HG03342 (cell line): Measurements from ENCODE around the gene A2M.

ENCODE experiments used
- ATAC-seq: cut with Tn5 transposase; IDR thresholded peaks from one replicate; pipeline ENCODE4 v1.9.1; 2021; ENCODE audit warnings: mild to moderate bottlenecking, moderate library complexity; ENCODE audit not compliant: unreplicated experiment

Gene A2M

DNA sequence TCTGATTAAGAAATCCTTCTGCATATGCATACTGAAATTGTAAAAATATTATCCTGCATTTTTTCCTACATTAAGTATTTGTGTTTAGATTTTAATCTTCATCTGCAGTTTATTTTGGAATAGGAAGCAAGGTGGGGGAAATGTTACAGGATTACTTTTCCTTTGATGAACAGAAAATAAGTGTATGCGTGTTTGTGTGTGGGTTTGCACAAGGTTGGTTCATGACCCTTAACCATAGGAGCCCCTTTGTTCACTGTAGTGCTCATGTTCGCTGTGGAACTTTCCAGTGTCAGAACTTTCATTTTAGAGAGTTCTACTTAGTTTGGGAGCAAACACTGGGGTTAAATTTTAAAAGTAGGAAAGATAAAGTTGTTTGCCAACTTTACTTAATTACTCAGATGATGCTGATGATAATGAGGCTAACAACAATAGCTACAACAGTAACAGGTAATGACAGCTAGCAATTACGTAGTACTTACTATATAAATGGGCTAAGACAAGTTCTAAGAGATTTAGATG lies 6.4 kb upstream of the A2M start:
- ATAC-seq, result no peak

DNA sequence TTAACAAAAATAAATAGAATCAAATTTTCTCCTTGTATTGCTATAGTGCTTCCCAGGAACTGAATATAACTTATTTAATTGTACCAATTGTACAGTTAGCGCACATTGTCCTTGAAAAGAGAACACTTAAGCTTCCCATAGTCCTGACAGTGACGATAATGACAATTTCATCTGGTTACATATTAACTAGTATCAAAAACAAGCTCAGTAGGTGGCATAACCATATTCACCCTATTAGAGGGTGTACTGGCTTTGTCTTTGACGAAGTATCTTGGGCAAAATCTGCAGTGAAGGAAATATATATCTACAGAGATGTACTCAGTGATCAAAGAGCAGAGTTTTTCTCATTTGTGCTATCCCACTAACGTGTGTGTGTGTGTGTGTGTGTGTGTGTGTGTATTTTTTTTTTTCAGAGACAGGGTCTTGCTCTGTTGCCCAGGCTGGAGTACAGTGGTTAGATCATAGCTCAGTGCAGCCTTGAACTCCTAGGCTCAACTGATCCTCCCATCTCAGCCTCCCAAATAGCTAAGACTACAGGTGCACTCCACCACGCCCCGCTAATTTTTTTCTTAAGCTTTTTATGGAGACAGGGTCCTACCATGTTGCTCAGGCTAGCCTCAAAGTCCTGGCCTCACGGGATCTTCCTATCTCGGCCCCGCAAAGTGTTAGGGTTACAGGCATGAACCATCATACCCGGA lies 4.9 kb upstream of the A2M start:
- no peak for ATAC-seq

DNA sequence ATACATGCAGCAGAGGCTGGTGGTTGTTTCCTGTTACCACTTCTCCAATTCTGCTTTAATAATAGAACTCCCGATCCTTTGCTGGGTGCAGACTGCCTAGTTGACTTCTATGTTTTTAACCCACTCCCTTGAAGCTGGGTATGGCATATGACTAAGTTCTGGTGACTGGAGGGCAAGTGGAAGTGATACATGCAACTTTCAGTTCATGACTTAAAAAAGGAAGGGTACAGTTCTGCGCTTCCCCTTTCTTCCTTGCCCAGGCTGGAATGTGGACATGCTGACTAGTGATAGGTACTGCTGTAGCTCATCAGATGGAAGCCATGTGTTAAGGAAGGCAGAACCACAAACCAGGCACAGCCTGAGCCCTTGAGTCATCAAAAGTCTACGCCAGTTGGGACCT lies 2.4 kb upstream of the A2M start:
- peak; percentile 65 for ATAC-seq

DNA sequence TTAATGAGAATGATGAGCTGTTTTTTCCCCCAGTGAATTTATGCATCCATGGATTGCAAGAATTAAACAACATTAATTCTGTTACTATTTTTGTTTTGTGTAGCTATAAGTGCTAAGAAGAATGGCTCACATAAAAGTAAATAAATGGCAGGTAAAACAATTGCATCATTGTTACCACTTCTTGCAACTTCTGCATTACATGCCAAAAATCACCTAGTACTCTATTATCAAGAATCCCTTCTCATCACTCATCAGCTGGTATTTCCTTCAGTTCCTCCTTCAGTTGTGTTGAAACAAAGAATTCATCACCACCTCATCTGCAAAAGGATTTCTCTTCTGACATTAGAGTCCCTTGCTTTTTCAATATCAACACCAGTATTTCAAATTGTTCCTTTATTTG lies 773 bp downstream of the A2M start:
- no peak for ATAC-seq

DNA sequence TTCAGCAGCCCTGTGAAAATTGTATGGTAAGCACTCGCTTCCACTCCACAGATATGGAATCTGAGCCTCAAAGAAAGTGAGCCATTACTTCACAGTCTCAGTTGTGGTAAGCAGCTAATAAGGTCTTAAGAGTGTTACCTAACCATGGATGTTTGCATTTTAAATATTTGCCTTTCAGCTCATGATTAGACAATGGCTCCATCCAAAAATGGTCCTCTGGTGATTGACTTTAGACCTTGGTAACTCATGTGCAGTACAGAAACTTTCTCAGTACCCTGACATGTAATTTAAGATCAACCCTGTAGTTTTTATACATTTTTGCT lies 1.8 kb downstream of the A2M start:
- ATAC-seq, result no peak

DNA sequence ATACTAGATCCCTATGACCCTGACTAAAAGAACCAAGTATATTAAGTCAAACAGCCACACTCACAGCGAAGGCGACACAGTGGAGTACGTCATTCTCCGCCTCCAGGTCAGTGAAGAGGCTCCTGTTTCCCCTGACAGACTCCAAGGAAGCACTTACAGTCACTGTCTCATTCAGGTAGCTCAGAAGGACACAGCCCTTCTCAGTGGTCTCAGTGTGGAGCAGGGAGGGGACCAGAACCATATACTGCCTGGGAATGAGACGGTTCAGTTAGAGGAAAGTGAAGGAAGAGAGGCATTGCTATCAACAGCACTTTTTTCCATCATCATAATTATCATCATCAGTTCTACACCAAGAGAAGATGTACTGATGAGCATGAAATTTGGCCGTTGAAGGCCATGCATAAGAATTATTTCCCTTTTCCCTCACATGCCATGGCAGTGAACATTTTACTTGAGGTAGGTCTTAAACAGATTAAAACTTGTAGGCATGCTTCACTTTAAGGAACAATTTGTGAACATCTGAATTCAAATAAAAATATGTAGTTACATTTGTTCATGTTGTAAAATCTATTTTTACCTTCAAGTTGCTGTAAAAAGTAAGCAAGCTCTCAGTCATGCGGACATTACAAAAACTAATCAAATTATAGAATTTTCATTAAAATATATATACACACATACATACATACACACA lies 2.3 kb downstream of the A2M start:
- no peak for ATAC-seq

DNA sequence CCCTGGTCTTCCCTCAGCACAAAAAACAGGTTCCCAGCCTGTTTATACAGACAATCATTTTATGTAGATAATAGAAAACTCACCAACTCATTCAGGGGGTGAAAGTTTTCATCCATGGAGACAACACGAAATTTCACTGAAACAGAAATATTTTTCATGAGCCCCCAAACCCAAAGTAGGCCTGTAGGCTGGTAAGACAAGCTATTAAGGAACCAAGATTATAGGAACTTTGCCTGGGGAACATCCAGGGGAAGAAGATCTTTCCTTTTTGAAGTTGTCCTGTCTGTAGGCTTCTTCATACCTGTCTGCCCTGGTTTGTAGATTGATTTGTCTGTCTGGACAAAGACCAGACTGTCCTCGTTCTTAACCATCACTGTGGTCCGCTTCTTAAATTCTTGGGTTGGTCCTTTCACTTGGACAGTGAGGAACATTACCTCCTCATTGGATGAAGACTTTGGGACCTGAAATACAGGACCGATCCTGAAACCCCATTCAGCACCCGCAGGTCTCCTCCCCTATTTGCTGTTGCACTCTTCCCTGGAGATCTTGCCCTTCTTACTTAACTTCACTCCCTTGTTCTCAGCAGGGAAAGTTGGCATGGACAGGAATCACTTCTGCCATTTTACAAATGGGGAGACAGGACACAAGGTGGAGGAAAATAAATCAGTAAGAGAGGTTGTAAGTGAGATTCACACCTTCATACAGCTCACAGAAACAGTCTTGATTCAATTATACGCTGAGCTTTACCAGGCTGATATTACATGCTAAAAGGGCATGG lies 3.5 kb downstream of the A2M start:
- no peak for ATAC-seq

DNA sequence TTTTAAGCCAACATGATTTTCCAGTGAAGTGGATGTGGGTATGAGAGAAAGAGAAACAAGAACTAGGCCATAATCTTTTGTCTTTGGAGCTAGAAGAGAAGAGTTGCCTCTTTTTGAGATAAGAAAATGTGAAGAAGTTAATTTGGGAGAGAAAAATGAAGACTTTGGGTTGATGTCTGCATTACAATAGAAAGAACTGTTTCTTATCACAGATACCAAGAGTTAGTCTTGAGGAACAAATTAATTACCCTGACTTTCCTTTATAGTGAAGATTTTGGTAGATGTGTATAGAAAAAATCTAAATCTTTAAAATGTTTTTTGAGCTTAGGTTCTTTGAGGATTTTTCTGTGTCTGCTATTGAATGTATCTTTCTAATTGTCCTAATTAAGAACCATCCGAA lies 4.2 kb downstream of the A2M start:
- no peak for ATAC-seq

DNA sequence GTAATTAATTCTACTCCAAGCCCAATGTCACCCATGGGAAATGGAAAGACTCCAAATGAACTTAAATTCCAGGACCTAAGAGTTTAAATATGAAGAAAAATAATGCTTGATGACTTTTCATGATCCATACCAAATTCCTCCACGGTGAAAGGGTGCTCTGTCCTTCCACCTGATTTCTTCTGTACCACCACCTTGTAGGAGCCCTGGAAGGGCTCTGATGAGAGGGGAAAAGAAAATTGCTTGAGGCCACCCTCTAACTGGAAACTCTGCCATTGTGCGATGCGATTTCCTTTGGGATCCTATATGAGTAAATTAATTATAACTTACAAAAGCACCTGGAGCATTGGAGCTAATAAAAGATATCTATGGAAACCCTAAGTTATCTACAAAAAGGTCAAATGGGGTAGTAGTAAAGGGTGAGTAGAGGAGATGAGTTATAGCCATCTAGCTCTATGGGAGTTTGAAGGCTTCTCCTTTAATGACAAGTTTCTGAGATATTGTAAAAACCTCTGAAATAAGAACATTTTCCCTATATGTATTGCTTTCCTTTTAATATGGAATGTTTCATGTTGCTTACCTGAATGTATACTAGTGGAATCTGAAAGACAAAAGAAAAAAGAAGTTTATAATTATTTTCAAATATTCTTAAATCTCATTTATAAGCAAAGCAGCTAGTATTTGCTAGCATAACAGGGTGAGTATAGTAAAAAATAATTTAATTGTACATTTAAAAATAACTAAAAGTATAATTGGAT lies 5.8 kb downstream of the A2M start:
- ATAC-seq, result no peak

DNA sequence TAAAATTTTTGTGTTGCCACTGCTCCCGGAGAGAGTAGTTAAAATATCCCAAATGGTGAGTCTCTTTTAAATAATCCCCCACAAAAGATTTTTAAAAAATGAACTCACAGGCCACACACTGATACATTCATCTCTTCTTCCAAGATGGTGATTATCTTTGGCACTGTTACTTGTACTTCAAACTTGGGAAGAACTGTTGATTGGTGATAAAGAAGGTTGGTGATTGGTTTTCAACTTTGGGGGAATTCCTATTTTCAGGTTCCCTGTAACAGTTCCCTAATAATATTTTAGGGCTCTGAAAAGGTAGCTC lies 6.6 kb downstream of the A2M start:
- ATAC-seq, result no peak

DNA sequence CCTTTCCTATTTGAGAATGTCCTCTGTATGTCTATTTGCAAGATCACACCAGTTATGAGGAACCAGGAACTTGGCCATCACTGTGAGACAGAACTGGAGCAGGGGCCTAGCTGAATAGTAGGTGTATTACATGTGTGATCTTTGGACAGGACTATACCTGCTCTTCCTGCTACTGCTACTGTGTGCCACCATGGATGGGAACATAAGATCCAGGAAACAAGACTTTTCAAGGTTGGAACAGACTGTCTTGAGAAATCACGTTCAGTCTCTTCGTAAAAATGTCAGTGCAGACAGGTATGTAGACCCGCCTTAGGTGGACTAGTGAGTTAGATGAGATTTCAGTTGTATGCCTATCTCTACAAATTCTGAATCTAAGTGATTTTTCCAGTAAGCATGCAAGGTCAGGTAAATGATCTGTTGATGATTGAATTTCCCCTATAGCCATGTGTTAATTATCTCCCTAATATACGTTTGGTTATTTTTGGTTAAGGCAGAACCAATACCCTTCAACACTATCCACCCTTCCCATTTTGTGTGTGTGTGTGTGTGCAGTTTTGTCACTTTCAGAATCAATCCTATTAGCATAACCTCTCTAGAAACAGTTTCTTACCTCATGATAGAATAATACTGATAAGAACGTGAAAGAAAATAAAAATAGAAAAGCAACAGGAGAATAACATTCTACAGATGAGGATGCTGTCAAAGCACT lies 7.1 kb downstream of the A2M start:
- no peak for ATAC-seq

DNA sequence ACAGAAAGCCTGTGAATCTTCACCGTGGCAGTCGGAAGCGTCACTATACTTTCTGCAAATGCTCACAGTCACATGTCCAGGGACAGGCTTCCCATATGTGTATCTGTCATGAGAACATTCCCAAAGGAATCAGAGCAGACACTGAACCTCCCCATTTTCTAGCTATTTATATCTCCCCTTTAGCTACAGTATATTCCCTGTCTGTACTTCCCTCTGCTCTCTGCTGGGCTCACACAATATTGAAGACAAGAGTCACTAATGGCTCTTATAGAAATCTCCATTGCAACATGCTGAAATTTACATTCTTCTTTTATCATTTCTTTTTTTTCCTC lies 8.2 kb downstream of the A2M start:
- no peak for ATAC-seq

DNA sequence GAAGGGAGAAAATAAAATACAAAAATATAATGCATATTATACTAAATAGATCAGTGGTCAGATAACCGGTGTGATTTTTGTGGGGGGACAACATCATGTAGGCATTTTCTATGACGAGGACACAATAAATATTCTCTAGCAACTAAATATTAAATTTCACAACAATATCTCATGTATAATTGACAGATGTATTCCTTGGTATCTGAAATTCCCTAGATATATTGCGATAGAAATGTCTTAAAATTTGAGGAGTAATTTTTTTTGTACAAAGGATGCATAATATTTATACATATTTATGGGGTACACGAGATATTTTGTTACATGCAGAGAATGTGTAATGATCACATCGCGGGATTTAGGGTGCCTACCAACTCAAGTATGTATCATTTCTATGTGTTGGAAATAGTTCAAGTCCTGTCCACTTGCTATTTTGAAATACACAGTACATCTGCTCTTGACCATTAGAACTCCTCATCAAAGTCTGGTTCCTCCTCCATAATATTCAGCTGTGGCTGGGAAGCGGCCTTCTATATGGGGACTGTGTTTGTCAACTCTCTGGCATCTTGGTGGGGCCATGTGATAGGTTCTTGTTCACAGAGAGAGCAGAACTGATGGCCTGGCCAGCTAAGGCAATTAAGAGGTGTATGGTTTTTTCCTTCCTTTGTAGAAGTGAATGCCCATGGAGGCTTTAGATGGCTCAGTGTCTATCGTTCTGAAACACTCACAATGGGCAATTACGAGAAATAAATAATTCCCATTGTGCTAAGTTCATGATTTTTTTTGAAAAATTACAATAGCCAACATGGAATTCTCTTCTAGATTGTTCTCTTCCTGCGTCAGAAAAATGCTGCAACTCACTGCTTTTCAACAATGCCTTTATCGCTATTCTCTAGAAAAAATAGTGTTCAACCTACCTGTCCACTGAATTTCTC lies 8.8 kb downstream of the A2M start:
- no peak for ATAC-seq

DNA sequence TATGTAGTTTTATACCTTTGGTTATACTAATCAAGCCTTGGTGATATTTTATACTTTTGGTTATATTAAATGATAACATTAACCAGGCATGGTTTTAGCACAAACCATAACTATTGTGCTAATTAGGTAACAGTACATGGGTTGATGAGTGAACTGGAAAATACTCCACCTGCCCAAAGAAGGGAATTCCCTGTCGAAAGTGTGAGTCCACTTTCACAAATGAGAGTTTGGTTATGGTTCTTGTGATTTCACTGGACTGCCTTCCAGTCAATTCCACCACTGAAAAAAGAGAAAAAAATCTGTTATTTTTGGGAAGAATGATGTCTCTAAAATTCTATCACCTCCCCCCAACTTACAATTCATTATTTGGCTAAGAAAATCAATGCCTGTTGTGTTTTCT lies 9.7 kb downstream of the A2M start:
- no peak for ATAC-seq

DNA sequence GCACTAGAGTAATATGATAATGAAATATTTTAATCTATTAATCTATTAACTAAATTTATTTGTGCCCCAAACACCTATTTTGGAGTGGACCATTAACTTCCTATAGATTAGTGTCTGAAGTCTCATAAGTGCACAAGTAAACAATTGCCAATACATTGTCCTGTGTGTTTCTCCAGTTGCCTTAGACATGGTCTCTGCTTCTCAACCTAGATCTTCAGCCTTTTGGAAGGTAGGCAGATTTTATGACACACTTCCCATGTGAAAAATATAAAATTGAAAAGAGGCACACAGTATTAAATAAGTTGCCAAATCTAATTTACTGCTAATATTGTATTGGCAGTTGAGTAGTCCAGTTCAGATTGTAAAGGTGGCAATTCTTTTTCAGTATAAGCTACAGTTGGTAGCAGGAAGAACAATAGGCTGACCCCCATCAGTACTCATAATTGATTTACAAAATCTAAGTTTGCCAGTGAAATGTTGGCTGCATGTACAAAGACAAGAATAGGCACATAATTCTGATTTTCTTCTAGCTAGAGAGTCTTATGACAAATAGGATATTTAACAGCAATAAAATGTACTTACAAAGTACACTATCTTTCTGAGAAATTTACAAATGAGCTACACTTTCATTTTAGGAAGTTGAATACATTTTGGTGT lies 10.8 kb downstream of the A2M start:
- ATAC-seq, result no peak

DNA sequence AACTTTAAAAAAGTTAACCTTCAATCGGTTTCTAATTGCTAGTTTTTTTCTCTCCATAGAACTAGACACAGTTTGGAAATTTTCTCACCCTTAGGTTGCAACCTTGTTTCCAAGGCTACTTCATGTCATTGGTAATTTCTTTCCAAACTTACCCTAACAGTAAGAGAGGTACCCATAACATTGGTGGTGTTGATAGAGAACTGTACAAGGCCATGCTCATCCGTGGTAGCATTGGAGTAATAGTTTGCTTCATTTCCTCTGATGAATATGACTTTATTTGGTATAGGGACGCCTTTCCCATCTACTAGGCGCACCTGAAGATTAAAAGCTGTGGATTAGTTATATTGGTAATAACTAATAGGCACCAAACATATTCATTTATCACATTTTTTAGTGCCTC lies 11.6 kb downstream of the A2M start:
- no peak for ATAC-seq

DNA sequence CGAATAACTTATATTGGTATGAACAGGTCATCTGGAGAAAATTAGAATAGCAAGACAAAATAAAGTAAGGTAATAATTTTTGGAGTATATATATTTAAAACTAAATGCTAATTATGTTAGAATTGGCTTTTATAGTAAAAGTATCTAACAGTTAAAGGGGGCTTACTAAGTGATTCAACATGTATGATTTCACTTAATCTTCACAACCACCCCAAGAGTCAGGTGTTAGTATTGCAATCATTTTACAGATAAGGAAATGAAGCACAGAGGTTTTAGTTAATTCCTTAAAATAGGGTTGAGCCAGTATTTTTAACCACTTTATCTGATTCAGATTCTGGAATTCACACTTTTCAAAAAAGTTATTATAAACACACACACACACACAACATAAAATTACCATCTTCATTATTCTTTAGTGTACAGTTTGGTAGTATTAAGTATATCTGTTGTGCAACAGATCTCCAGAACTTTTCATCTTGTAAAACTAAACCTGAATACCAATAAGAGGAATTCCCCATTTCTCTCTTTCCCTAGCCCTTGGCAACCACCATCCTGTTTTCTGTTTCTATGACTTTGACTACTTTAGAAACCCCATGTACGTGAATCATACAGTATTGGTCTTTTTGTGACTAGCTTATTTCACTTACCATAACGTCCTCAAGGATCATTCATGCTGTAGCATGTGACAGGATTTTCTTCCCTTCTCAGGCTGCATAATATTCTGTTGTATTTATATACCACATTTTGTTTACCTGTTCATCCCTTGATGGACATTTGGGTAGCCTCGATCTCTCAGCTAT lies 12.5 kb downstream of the A2M start:
- no peak for ATAC-seq

DNA sequence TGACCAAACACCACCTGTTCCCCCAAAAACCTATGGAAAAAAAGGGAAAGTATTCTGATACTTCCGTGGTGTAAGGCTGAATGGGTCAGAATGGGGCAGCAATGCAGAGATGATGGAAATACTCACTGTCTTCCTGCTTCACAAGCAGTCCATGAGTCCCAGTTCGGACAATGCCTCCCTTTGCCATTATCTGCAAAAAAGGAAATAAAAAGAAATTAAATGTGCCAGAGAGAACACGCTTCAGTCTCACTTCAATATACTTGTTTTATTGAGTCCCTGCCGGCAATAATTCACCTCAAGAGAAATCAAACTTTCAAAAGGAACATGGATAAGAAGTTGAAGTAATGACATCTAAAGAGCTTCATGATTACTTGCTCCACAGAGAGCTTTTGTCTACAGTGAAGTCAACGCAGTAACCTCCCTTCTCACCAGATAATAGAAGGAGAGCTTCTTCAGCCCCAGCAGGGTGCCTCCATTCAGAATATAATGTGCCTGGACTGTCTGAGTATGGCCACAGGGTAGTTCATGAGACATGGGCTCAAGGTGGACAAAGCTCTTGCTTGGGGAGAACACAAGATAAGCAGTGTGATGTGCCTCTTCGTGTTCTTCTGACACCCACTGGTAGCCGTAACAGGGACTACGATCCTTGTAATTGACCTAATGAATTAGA lies 14.6 kb downstream of the A2M start:
- ATAC-seq, result no peak
